DOHH2 (cell line): Measurements from ENCODE around the gene DENND1B.

ENCODE experiments used
- H3F3A ChIP-seq: fragments of 200-600 bp; sonication (generic), shearing (Covaris generic); 2 replicates; pipeline ENCODE4 v1.6.0; 2016; ENCODE audit warnings: antibody characterized with exemption, mild to moderate bottlenecking; ENCODE audit not compliant: control insufficient read depth, insufficient read depth
- H3K27ac ChIP-seq: fragments of 200-600 bp; sonication (generic); 2 replicates; pipeline ENCODE4 v1.5.1; 2014; ENCODE audit warnings: low read depth, mild to moderate bottlenecking, low read length, moderate library complexity
- H3K27me3 ChIP-seq: fragments of 200-600 bp; sonication (generic); 2 replicates; pipeline ENCODE4 v1.6.1; 2014; ENCODE audit warnings: mild to moderate bottlenecking, low read length, mixed read lengths; ENCODE audit not compliant: control insufficient read depth
- H3K36me3 ChIP-seq: fragments of 200-600 bp; sonication (generic); 2 replicates; pipeline ENCODE4 v1.6.1; 2014; ENCODE audit warnings: mild to moderate bottlenecking, low read length, moderate library complexity, mixed read lengths; ENCODE audit not compliant: control insufficient read depth
- H3K4me1 ChIP-seq: fragments of 200-600 bp; sonication (generic); 2 replicates; pipeline ENCODE4 v1.6.1; 2014; ENCODE audit warnings: mild to moderate bottlenecking, low read length, mixed read lengths; ENCODE audit not compliant: control insufficient read depth
- H3K4me2 ChIP-seq: fragments of 200-600 bp; sonication (generic); 2 replicates; pipeline ENCODE4 v1.6.0; 2014; ENCODE audit warnings: mild to moderate bottlenecking, low read length, moderate library complexity
- H3K4me3 ChIP-seq: fragments of 200-600 bp; sonication (generic); 2 replicates; pipeline ENCODE4 v1.5.1; 2014; ENCODE audit warnings: mild to moderate bottlenecking, low read length, mixed read lengths
- H3K79me2 ChIP-seq: fragments of 200-600 bp; sonication (generic); 2 replicates; pipeline ENCODE4 v1.6.1; 2014; ENCODE audit warnings: mild to moderate bottlenecking, low read length, mixed read lengths; ENCODE audit not compliant: control insufficient read depth
- H3K9me2 ChIP-seq: fragments of 200-600 bp; sonication (generic); replicated peaks from 2 replicates; pipeline ENCODE4 v1.6.1; 2014; ENCODE audit warnings: mild to moderate bottlenecking, low read length, mixed read lengths; ENCODE audit not compliant: control insufficient read depth
- H3K9me3 ChIP-seq: fragments of 200-600 bp; sonication (generic); 2 replicates; pipeline ENCODE4 v1.6.1; 2014; ENCODE audit warnings: antibody characterized with exemption, low read length, mixed read lengths; ENCODE audit not compliant: control insufficient read depth, insufficient read depth
- H4K20me1 ChIP-seq: fragments of 200-600 bp; sonication (generic); 2 replicates; pipeline ENCODE4 v1.6.0; 2014; ENCODE audit warnings: low read depth, mild to moderate bottlenecking, antibody characterized with exemption, low read length, moderate library complexity; ENCODE audit not compliant: control insufficient read depth, insufficient read depth
- EZH2phosphoT487 ChIP-seq: fragments of 200-600 bp; sonication (generic); IDR thresholded peaks from 2 replicates; pipeline ENCODE4 v1.6.1; 2017; ENCODE audit warnings: borderline replicate concordance, mild to moderate bottlenecking, antibody characterized with exemption, low read length, moderate library complexity, mixed read lengths
- TF ChIP-seq, protein P1 (sequence below): fragments of 200-600 bp; sonication (generic); IDR thresholded peaks from one replicate; pipeline ENCODE4 v1.5.1; 2014; ENCODE audit warnings: antibody characterized with exemption, mild to moderate bottlenecking, low read depth, low read length; ENCODE audit not compliant: poor library complexity, severe bottlenecking

The DENND1B gene

GRCh38 chr1:197788741-197789739, 13.8 kb upstream of the DENND1B start:
- Histone ChIP-seq H3K4me1 (no peaks in the 10 kb centered on the region), H3K9me3 (no peaks in the 10 kb centered on the region), H4K20me1 (no peaks in the 10 kb centered on the region), H3F3A (no peaks in the 10 kb centered on the region), H3K36me3 (no peaks in the 10 kb centered on the region), H3K27ac (no peak overlapping the region), H3K79me2 (no peaks in the 10 kb centered on the region), H3K4me2 (no peak overlapping the region), H3K27me3 (no peaks in the 10 kb centered on the region), H3K4me3 (no peak overlapping the region), H3K9me2 (no peaks in the 10 kb centered on the region)
- TF ChIP-seq EZH2phosphoT487: no peak
- TF ChIP-seq, protein P1, sequence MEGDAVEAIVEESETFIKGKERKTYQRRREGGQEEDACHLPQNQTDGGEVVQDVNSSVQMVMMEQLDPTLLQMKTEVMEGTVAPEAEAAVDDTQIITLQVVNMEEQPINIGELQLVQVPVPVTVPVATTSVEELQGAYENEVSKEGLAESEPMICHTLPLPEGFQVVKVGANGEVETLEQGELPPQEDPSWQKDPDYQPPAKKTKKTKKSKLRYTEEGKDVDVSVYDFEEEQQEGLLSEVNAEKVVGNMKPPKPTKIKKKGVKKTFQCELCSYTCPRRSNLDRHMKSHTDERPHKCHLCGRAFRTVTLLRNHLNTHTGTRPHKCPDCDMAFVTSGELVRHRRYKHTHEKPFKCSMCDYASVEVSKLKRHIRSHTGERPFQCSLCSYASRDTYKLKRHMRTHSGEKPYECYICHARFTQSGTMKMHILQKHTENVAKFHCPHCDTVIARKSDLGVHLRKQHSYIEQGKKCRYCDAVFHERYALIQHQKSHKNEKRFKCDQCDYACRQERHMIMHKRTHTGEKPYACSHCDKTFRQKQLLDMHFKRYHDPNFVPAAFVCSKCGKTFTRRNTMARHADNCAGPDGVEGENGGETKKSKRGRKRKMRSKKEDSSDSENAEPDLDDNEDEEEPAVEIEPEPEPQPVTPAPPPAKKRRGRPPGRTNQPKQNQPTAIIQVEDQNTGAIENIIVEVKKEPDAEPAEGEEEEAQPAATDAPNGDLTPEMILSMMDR: no peak

- peaks cover 3% of the 10 kb centered on the region for H3K4me1 ChIP-seq
- no peaks in the 10 kb centered on the region for H3K27me3 ChIP-seq
Observed at GRCh38 chr1:197787623-197788536, 12.6 kb upstream of the DENND1B start.

DNA sequence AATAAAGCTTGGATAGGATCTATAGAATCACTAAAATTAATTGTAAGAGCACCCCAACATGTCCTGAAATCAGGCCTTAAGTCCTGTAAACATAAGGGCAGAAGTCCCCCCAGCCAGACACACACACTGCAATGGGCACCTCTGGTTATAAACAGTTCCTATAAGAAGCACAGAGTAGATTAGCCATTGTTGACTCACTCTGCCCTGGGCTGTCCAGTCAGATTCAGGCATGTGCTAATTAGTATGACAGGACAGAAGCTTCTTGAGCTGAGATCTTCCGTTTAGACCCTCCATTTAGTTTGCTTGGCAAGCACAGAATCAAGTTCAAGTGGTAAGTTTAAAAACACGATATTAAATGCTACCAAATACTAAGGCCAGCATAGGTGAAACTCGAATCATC, 11.8 kb upstream of the DENND1B start:
- Histone ChIP-seq H3K36me3 (no peaks in the 10 kb centered on the region), H3K27ac (no peak overlapping the region), H3K27me3 (no peaks in the 10 kb centered on the region), H3K4me3 (no peak overlapping the region), H3K4me2 (no peak overlapping the region), H4K20me1 (no peaks in the 10 kb centered on the region), H3K4me1 (peaks cover 5% of the 10 kb centered on the region), H3F3A (no peaks in the 10 kb centered on the region), H3K79me2 (no peaks in the 10 kb centered on the region), H3K9me2 (no peaks in the 10 kb centered on the region), H3K9me3 (no peaks in the 10 kb centered on the region)
- TF ChIP-seq, protein P1: no peak
- TF ChIP-seq EZH2phosphoT487: no peak

More at GRCh38 chr1:197787623-197788536, 12.6 kb upstream of the DENND1B start:
- no peaks in the 10 kb centered on the region for H3K9me3 ChIP-seq
- no peaks in the 10 kb centered on the region for H3K79me2 ChIP-seq
- TF ChIP-seq, protein P1: no peak
- no peak for TF ChIP-seq EZH2phosphoT487
- no peak overlapping the region for H3K27ac ChIP-seq
- H3K4me2 ChIP-seq: no peak overlapping the region
- H4K20me1 ChIP-seq: no peaks in the 10 kb centered on the region
- H3K4me3 ChIP-seq: no peak overlapping the region
- H3F3A ChIP-seq: no peaks in the 10 kb centered on the region
- H3K36me3 ChIP-seq: no peaks in the 10 kb centered on the region
- no peaks in the 10 kb centered on the region for H3K9me2 ChIP-seq
